Measurements from ENCODE around the gene CACNA1G.

DNA sequence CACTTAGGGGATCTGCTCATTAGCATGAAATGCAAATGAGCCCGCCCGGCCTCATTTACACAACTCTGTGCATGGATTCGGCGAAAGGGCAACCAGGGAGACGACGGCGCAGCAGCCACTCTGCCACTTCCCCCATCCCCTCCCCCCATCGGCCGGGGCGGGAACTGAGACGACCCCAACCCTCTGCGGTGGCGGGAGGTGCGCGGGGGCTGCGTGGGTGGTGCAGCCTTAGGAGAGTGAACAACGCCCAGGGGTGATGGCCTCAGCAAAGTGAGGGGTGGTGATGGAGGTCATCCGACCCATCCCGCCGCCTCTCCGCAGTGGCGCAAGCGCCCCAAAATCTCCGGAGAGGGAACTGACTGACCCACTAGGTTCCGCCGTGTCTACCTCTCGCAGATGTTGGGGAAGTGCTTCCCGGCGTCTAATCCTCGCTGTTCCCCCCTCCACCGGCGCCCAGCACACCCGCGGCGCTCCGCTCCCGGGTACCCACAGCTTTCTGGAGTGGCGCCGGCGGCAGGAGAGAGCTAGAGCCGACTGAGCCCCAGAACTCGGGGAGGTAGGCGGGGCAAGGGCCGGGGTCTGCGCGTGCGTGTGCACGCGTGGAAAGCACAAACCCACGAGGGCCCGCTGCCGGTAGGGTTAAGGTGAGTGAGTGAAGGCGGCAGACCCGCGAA, 1.4 kb upstream of the CACNA1G start:
- TF ChIP-seq, protein P1, sequence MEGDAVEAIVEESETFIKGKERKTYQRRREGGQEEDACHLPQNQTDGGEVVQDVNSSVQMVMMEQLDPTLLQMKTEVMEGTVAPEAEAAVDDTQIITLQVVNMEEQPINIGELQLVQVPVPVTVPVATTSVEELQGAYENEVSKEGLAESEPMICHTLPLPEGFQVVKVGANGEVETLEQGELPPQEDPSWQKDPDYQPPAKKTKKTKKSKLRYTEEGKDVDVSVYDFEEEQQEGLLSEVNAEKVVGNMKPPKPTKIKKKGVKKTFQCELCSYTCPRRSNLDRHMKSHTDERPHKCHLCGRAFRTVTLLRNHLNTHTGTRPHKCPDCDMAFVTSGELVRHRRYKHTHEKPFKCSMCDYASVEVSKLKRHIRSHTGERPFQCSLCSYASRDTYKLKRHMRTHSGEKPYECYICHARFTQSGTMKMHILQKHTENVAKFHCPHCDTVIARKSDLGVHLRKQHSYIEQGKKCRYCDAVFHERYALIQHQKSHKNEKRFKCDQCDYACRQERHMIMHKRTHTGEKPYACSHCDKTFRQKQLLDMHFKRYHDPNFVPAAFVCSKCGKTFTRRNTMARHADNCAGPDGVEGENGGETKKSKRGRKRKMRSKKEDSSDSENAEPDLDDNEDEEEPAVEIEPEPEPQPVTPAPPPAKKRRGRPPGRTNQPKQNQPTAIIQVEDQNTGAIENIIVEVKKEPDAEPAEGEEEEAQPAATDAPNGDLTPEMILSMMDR (IDR thresholded peaks at IDR 0.05; ENCODE audit: low read depth, low read length), result no peak
- TF ChIP-seq POLR2A (IDR thresholded peaks at IDR 0.05; ENCODE audit: extremely low read depth, insufficient read length) (no peak), MYC (IDR thresholded peaks at IDR 0.05; ENCODE audit: low read depth, low read length) (no peak)
- TF ChIP-seq, protein P2, sequence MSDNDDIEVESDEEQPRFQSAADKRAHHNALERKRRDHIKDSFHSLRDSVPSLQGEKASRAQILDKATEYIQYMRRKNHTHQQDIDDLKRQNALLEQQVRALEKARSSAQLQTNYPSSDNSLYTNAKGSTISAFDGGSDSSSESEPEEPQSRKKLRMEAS (IDR thresholded peaks at IDR 0.05; ENCODE audit: low read depth, low read length), result no peak
